LHCN-M2 (cell line): ENCODE data around the gene SYT11. TPM values are rescaled to one million over a fixed set of nuclear protein-coding genes. Genes with fewer than 3 reads are reported as not detected.
"Not testable (repeated sequence)": the region's sequence is repeated elsewhere in the genome, so short reads cannot be mapped to it uniquely, and the experiment has no call there.

Experiments
- DNase-seq: peaks from one replicate; pipeline ENCODE4 v3.0.0-alpha.2; 2012; ENCODE audit warnings: low read depth
- total RNA-seq: library from RNA; depleted of rRNA; stranded (reverse); fragments of >200 nt; gene quantifications from 2 replicates; pipeline ENCODE4 v1.2.3, GENCODE V29; 2014

The SYT11 gene
- total RNA-seq, 1 experiment from 2014 or later: 17.4 TPM

DNA sequence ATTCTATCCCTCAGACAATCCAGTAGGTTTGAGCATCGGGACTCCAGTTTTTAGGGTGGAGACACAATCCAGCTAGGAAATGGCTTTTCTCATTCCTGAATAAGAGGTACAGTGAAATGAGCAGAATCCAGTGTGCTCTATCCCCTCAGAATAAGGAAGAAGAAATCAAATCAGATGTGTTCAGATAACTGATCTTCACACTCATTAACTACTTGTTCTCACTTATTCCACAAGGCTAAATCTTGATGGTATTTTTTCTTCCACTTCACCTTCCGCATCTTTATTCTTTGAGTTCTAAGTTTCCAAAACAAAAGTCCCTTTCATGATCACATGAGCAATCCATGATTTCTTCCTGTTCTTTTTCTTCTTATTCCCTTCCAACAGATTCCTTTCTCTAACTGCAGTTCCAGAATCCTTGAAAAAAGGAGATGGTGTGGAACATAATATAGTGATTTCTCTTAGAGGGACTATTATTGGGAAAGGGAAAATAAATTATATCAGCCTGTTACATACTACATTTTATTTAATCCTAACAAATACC, 1.7 kb downstream of the SYT11 start:
- DNase-seq: no peak

DNA sequence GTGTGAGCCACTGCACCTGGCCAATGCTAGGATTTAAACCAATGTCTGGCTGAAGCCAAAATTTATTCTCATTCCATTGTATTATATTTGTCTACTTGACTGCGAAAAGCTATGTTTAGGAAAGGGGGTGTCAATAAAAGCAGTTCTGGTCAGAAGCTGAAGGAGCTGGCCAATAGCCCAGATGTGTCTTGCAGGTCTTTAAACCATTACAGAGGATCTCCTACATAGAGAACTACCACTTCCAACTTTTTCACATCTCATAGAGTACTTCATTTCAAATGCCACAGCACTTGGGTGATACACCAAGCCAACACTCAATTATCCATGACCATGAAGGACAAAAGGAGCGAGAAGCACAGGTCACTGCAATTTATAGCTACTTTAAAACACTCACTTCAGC, 2.5 kb downstream of the SYT11 start:
- DNase-seq: no peak

GRCh38 chr1:155864393-155864792, 5.0 kb downstream of the SYT11 start:
- DNase-seq: peak; percentile 34

GRCh38 chr1:155867766-155868165, 8.4 kb downstream of the SYT11 start:
- no peak for DNase-seq

DNA sequence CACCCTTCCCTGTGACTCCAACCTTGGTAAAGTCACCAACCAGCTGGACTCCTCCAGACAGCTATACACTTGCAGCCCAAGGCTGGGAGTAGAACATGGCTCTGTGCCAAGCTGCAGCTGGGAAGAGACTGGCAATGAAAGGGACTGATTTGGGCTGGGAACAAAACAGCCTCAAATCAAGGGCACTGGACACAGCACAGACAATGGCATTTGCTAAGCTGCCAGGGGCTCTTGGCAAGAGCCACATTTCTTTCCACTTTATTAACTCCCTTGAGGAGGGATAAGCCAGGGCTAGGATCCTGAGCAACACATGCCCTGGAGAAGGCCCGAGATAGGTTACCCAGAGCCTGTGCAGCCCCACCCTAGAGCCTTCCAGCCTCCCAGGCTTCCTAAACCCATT, 12.0 kb downstream of the SYT11 start:
- DNase-seq: no peak

- DNase-seq: no peak
Observed at GRCh38 chr1:155872527-155872926, 13.2 kb downstream of the SYT11 start.

DNA sequence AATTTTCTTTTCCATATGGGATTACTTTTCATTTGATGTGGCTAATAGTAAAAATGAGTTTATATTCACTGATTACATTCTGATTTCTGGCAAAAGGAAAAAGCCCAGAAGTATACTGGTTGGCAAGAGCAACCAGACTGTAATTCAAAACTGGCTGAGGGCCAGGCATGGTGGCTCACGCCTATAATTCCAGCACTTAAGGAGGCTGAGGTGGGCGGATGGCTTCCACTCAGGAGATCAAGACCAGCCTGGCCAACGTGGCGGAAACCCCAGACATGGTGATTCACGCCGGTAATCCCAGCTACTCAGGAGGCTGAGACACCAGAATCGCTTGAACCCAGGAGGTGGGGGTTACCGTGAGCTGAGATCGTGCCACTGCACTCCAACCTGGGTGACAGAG, 14.5 kb downstream of the SYT11 start:
- no peak for DNase-seq

GRCh38 chr1:155877945-155878344, 18.6 kb downstream of the SYT11 start:
- DNase-seq: no peak

DNA sequence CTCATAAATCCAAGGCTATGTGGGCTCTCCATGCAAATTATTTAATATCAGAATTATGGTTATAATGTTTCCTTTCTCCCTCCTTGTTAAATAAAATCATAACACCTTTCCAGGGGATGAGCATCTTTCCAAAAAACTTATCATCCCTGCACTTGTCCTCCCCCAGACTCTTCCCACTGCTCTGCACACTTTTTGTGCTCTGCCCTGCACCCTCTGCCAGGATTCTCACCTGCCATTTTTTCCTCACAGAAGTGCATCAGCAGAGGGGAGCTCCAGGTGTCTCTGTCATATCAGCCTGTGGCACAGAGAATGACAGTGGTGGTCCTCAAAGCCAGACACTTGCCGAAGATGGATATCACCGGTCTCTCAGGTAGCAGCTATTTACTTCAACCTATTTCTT, 20.9 kb downstream of the SYT11 start:
- DNase-seq: no peak

DNA sequence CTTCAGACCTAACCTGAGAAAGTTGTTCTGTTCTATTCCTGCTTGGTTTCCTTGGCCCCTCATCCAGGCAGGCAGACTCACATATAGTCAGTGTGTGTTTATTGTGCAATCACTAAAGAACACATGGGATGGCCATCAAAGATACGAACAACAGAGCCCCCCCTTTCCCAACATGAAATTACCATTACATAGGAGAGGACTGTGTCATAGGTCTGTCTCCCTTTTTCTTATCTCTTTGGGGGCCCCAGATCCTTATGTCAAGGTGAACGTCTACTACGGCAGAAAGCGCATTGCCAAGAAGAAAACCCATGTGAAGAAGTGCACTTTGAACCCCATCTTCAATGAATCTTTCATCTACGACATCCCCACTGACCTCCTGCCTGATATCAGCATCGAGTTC, 21.6 kb downstream of the SYT11 start:
- no peak for DNase-seq

- DNase-seq: no peak
Observed at GRCh38 chr1:155882235-155882634, 22.9 kb downstream of the SYT11 start.

- no peak for DNase-seq
Observed at GRCh38 chr1:155882766-155883165, 23.4 kb downstream of the SYT11 start.

- DNase-seq: peak; percentile 55
Observed at GRCh38 chr1:155884031-155884960, 24.9 kb downstream of the SYT11 start.

GRCh38 chr1:155884982-155885381, 25.6 kb downstream of the SYT11 start:
- no peak for DNase-seq

GRCh38 chr1:155888481-155888880, 29.1 kb downstream of the SYT11 start:
- DNase-seq: peak; percentile 37

- DNase-seq: no peak
Observed at GRCh38 chr1:155889566-155889965, 30.2 kb downstream of the SYT11 start.

DNA sequence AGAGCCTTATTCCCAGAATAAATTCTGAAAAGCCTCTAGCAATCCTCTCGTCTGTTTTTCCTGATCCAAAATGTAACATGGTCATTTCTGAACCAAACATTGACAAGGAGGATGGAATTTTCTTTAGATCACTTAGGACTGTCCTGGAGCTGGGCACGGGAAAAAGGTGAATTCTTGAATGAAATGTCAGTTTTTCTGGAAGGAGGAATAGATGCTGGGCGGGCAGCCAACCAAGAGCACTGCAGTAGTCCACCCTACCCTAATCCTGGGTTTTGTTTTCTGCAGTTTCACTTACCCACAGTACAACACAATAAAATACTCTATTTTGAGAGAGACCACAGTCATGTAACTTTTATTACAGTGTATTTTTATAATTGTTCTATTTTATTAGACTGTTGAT, 30.9 kb downstream of the SYT11 start:
- no peak for DNase-seq

GRCh38 chr1:155892796-155893195, 33.4 kb downstream of the SYT11 start:
- DNase-seq: peak; percentile 82

DNA sequence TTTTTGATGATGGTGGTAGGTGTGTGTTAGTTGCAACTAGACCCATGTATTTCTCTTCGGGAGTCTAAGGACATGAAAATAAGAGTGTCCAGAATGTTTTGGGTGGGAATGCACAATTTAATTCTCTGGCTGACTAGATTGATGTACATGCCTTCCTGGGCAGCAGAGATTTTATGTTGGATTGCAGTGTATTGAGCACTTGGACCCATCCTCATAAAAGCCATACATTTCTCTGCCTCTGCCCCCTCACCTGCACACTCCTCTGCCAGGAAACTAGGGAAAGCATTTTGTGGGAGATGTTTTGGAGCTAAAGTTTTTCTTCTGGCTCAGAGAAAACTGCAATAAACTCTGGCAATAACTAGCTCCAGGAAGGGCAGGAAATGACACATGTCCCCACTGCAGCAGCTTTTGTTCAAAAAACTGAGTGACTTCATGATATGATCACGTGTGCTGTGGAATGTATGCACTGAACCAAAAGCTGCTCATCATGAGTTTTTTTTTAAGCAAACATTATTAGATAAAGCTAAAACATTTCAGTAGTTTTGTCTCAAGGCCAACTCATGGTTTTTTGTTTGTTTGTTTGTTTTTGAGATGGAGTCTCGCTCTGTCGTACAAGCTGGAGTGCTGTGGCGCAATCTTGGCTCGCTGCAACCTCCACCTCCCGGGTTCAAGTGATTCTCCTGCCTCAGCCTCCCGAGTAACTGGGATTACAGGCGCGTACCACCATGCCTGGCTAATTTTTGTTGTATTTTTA, 34.2 kb downstream of the SYT11 start:
- peak; percentile 92 for DNase-seq

- not testable (repeated sequence) for DNase-seq
Observed at GRCh38 chr1:155895617-155896016, 36.2 kb downstream of the SYT11 start.

DNA sequence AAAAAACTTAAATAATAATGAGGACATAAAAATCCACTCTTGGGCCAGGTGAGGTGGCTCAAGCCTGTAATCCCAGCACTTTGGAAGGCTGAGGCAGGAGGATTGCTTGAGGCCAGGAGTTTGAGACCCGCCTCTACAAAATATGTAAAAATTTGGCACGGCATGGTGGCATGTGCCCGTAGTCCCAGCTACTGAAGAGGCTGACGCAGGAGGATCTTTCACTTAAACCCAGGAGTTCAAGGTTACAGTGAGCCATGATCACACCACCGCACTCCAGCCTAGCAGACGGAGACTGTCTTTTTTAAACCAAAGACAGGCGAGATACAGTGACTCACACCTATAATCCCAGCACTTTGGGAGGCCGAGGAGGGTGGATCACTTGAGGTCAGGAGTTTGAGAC, 37.1 kb downstream of the SYT11 start:
- not testable (repeated sequence) for DNase-seq

DNA sequence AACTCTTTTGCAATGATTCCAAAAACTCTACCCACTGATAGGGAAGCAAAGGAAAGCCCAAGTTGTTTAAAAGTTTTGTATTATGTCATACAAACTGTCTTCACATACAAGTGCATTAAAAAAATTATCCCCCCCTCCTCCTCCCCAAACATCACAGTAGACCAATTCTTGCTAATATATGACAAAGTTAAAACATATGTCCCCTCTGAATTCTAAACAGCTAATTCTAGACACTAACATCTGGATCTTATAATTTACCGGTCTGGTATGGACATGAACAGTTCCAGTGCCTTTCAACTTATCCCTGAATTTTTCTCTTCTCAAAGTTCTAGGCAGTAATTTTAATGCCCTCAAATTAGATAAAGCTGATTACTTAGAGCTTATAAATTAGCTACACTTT, 38.4 kb downstream of the SYT11 start:
- no peak for DNase-seq
